ENCODE results near the gene CRKL. TPM values are rescaled to one million over a fixed set of nuclear protein-coding genes. Genes with fewer than 3 reads are reported as not detected.
A peak's percentile ranks its signal among the peaks of the same experiment; 100 is the strongest.
"Not testable (repeated sequence)": the region's sequence is repeated elsewhere in the genome, so short reads cannot be mapped to it uniquely, and the experiment has no call there.

Gene CRKL
- total RNA-seq, 1 donor from 2014 or later = 102 TPM

- no peak overlapping the region for H3K27ac Mint-ChIP-seq (ENCODE audit: unreplicated experiment)
- no peaks in the 10 kb centered on the region for H3K36me3 Mint-ChIP-seq (ENCODE audit: low read depth)
- H3K9me3 Mint-ChIP-seq = no peaks in the 10 kb centered on the region
- no peak for DNase-seq (ENCODE audit: low read depth, low spot score)
- H3K4me3 Mint-ChIP-seq = no peak overlapping the region
- peaks cover 19% of the 10 kb centered on the region for H3K4me1 Mint-ChIP-seq
- TF ChIP-seq CTCF (conservative IDR thresholded peaks at IDR 0.05) = no peak
- peaks cover 5% of the 10 kb centered on the region for H3K27me3 Mint-ChIP-seq (ENCODE audit: low read depth)
Observed at GRCh38 chr22:20970939-20971657, 53.9 kb downstream of the CRKL start.

GRCh38 chr22:20972014-20972694 lies 54.9 kb downstream of the CRKL start:
- DNase-seq (ENCODE audit: low read depth, low spot score); H3K9me3 Mint-ChIP-seq; H3K36me3 Mint-ChIP-seq (ENCODE audit: low read depth); H3K27me3 Mint-ChIP-seq (ENCODE audit: low read depth): not testable (repeated sequence)
- Mint-ChIP-seq H3K4me3 (peak overlapping the region; percentile 24), H3K4me1 (peaks cover 19% of the 10 kb centered on the region), H3K27ac (ENCODE audit: unreplicated experiment) (peak overlapping the region; percentile 81)

GRCh38 chr22:20972933-20973577 lies 55.8 kb downstream of the CRKL start:
- no peak for DNase-seq (ENCODE audit: low read depth, low spot score)
- H3K4me3 Mint-ChIP-seq = no peak overlapping the region
- no peaks in the 10 kb centered on the region for H3K9me3 Mint-ChIP-seq
- TF ChIP-seq CTCF (conservative IDR thresholded peaks at IDR 0.05) = no peak
- no peaks in the 10 kb centered on the region for H3K27me3 Mint-ChIP-seq (ENCODE audit: low read depth)
- H3K4me1 Mint-ChIP-seq = peaks cover 18% of the 10 kb centered on the region
- peak overlapping the region; percentile 81 for H3K27ac Mint-ChIP-seq (ENCODE audit: unreplicated experiment)
- no peaks in the 10 kb centered on the region for H3K36me3 Mint-ChIP-seq (ENCODE audit: low read depth)

GRCh38 chr22:20973634-20974286 lies 56.6 kb downstream of the CRKL start:
- peak overlapping the region; percentile 62 for H3K27ac Mint-ChIP-seq (ENCODE audit: unreplicated experiment)
- no peaks in the 10 kb centered on the region for H3K27me3 Mint-ChIP-seq (ENCODE audit: low read depth)
- no peak for TF ChIP-seq CTCF (conservative IDR thresholded peaks at IDR 0.05)
- H3K36me3 Mint-ChIP-seq (ENCODE audit: low read depth) = no peaks in the 10 kb centered on the region
- no peak for DNase-seq (ENCODE audit: low read depth, low spot score)
- no peak overlapping the region for H3K4me3 Mint-ChIP-seq
- H3K9me3 Mint-ChIP-seq = no peaks in the 10 kb centered on the region
- peaks cover 15% of the 10 kb centered on the region for H3K4me1 Mint-ChIP-seq

GRCh38 chr22:20974336-20974955 lies 57.2 kb downstream of the CRKL start:
- no peaks in the 10 kb centered on the region for H3K27me3 Mint-ChIP-seq (ENCODE audit: low read depth)
- peaks cover 20% of the 10 kb centered on the region for H3K4me1 Mint-ChIP-seq

More at GRCh38 chr22:20974336-20974955, 57.2 kb downstream of the CRKL start:
- no peaks in the 10 kb centered on the region for H3K36me3 Mint-ChIP-seq (ENCODE audit: low read depth)
- no peak for TF ChIP-seq CTCF (conservative IDR thresholded peaks at IDR 0.05)
- no peak overlapping the region for H3K4me3 Mint-ChIP-seq
- H3K27ac Mint-ChIP-seq (ENCODE audit: unreplicated experiment) = peak overlapping the region; percentile 57
- DNase-seq (ENCODE audit: low read depth, low spot score) = no peak
- no peaks in the 10 kb centered on the region for H3K9me3 Mint-ChIP-seq
